Heart left ventricle (tissue), 16 donors: Measurements from ENCODE around the gene CDC42. TPM values are rescaled to one million over a fixed set of nuclear protein-coding genes. Genes with fewer than 3 reads are reported as not detected.

Experiments used
- ATAC-seq, 4 donors: fragments of 200-7000 bp; cut with Tn5 transposase; one replicate each; pipeline ENCODE4 v1.9.1; 2020 to 2022; ENCODE audit warnings: moderate library complexity in 4 of 4, mild to moderate bottlenecking in 3 of 4, moderate number of reproducible peaks in 1 of 4
- DNase-seq, 5 donors: peaks; one replicate each; pipeline ENCODE4 v3.0.0-alpha.2; 2020
- H3K27ac ChIP-seq, 12 donors: fragments of 200-600 bp; sonication (generic) in 4 of 12; one replicate each; pipeline versions ENCODE4 v1.5.0 to v1.8.0; 2016 to 2022; ENCODE audit warnings: mild to moderate bottlenecking in 2 of 12
- H3K27me3 ChIP-seq, 9 donors: fragments of 200-600 bp; sonication (generic) in 2 of 9; one replicate each; pipeline versions ENCODE4 v1.5.1 to v1.8.0; 2016 to 2022; ENCODE audit warnings: mild to moderate bottlenecking in 3 of 9
- H3K36me3 ChIP-seq, 9 donors: fragments of 200-600 bp; sonication (generic) in 2 of 9; one replicate each; pipeline versions ENCODE4 v1.5.0 to v1.8.0; 2018 to 2022; ENCODE audit warnings: mild to moderate bottlenecking in 2 of 9
- H3K4me1 ChIP-seq, 12 donors: fragments of 200-600 bp; sonication (generic) in 4 of 12; one replicate each; pipeline versions ENCODE4 v1.5.0 to v1.8.0; 2016 to 2022; ENCODE audit warnings: mild to moderate bottlenecking in 3 of 12
- H3K4me3 ChIP-seq, 12 donors: fragments of 200-600 bp; sonication (generic) in 4 of 12; one replicate each; pipeline versions ENCODE4 v1.5.0 to v1.8.0; 2017 to 2022; ENCODE audit warnings: mild to moderate bottlenecking in 9 of 12, moderate library complexity in 4 of 12
- H3K9me3 ChIP-seq, 12 donors: fragments of 200-600 bp; sonication (generic) in 4 of 12; one replicate each; pipeline versions ENCODE4 v1.5.0 to v1.8.0; 2016 to 2022; ENCODE audit warnings: mild to moderate bottlenecking in 1 of 12
- POLR2A ChIP-seq, 2 donors: fragments of 450-650 bp; IDR thresholded peaks; one replicate each; pipeline ENCODE4 v1.6.1; 2017; ENCODE audit warnings: antibody characterized with exemption in 2 of 2, mild to moderate bottlenecking in 2 of 2, moderate library complexity in 2 of 2
- WGBS, 4 donors: extraction: QIAGEN DNeasy Blood & Tissue Kit in 2 of 4; methylation state at CpG; one replicate each; pipeline versions ENCODE4 v1.1.5 to v1.1.7; 2013 to 2018; 5-methylcytosine and 5-hydroxymethylcytosine counted together
- intact Hi-C, 10 donors: fragments of 100-400 bp; cut with DNase I; formaldehyde crosslinking; loops; one replicate each; pipeline versions ENCODE4 v1.11.1 to v1.14.2; 2022
- polyA plus RNA-seq, 2 donors: library from polyadenylated mRNA; stranded (reverse); fragments of 200-250 nt; gene quantifications; one replicate each; pipeline ENCODE4 v1.2.3, GENCODE V29; 2013
- total RNA-seq, 9 donors: library from RNA; depleted of rRNA in 2 of 9; stranded (reverse); fragments of >200 nt in 2 of 9; fragmentation: NEBNext Ultra II Directional in 3 of 9; extraction: Animal tissue kit (Norgen Biotek cat#: 25700) in 3 of 9; gene quantifications; one replicate each; pipeline versions ENCODE4 v1.1.0 to v1.2.4, GENCODE V29; 2016 to 2023
- TF ChIP-seq, protein P1 (sequence below), 12 donors: fragments of 200-600 bp; sonication (generic) in 4 of 12; IDR thresholded peaks; one replicate each; pipeline versions ENCODE4 v1.5.0 to v1.8.0; 2018 to 2022; ENCODE audit warnings: antibody characterized with exemption in 12 of 12, mild to moderate bottlenecking in 5 of 12
- donor health status: ischemic (EF 13 %, LVEDD 7.1; RV severe dilation, severe dysfunction).
- donor health status: healthy with polysubstance abuse.
- donor health status: DM: no; HTN: yes; CAD: no.
- donor health status: DM: no; HTN: no; CAD: no.
- donor health status: ischemic (EF 25% LVEDD 6.9; RV normal size, moderate dysfunction).
- donor health status: ischemic (EF 25% LVEDD 5.7; RV mildly dilated, moderate dysfunction).
- donor health status: healthy.
- donor health status: DM: yes; HTN: yes; CAD: no.
- donor health status: ischemic (EF 35%, LVEDD 5.7; RV mildly dilated, moderate dysfunction).
- donor health status: nonischemic (EF 11% LVEDD 7.7; RV severe dilation, severe dysfunction).
- donor health status: DM: yes; HTN: yes; CAD: no.
- donor health status: PGD.
- donor health status: ischemic (EF 29% LVEDD 5.4; RV normal size, mild dysfunction).
- donor health status: nonischemic (EF 23%, LVEDD 6.1; RV moderate dilation, normal function).

Gene CDC42
- total and polyA plus RNA-seq, 11 donors = 74.3 to 260 (median 184) TPM

DNA sequence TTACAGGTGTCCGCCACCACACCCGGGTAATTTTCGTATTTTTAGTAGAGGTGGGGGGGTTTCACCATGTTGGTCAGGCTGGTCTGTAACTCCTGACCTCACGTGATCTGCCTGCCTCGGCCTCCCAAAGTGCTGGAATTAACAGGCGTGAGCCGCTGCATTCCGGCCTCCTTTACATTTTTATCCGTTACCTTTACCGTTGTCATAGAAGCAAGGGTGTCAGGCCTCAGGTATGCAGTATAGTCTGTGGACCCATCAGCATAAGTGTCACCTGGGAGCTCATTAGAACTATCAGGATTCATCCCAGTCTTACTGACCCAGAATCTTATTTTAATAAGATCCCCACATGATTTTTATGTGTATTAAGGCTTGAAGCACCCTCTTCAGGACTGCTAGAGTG, 5.4 kb downstream of the CDC42 start:
- Histone ChIP-seq H3K27ac (no peak overlapping the region), H3K4me1 (peaks cover 17 to 91% (median 74%) of the 10 kb centered on the region in 12 donors), H3K27me3 (no peaks in the 10 kb centered on the region), H3K36me3 (peaks cover 0 to 42% (median 0%) of the 10 kb centered on the region in 9 donors), H3K9me3 (no peaks in the 10 kb centered on the region), H3K4me3 (no peak overlapping the region)
- ATAC-seq (no peak), DNase-seq (no peak)
- intact Hi-C loops = no loop called here
- TF ChIP-seq, protein P1, sequence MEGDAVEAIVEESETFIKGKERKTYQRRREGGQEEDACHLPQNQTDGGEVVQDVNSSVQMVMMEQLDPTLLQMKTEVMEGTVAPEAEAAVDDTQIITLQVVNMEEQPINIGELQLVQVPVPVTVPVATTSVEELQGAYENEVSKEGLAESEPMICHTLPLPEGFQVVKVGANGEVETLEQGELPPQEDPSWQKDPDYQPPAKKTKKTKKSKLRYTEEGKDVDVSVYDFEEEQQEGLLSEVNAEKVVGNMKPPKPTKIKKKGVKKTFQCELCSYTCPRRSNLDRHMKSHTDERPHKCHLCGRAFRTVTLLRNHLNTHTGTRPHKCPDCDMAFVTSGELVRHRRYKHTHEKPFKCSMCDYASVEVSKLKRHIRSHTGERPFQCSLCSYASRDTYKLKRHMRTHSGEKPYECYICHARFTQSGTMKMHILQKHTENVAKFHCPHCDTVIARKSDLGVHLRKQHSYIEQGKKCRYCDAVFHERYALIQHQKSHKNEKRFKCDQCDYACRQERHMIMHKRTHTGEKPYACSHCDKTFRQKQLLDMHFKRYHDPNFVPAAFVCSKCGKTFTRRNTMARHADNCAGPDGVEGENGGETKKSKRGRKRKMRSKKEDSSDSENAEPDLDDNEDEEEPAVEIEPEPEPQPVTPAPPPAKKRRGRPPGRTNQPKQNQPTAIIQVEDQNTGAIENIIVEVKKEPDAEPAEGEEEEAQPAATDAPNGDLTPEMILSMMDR (IDR thresholded peaks at IDR 0.05) = no peak
- no peak for TF ChIP-seq POLR2A (IDR thresholded peaks at IDR 0.05)
- WGBS, 4 donors = 85 to 93% (median 89%) methylated on average over 10 of the region's 10 CpGs

DNA sequence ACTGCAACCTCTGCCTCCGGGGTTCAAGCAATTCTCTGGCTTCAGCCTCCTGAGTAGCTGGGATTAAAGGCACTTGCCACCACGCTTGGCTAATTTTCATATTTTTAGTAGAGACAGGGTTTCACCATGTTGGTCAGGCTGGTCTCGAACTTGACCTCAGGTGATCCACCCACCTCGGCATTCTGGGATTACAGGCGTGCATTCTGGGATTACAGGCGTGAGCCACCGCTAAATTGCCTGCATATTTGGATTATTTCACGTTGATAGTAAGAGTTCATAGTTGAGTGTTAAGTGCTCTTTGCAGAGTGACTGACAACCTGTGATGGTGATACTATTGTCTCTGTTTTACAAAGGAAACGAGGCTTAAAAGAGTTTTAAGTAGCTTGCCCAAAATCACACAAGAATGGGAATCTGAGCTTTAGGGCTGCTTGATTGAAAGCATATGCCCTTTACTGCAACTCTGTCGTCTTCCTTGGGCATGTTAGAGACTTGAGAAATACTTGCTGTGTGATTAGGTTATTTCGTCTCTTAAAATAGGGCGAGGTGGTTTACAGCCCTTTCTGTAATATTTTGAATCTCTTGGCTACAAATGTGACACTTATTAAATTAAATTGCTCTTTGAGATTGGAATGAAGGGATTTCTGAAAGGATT, 12.4 kb downstream of the CDC42 start:
- Histone ChIP-seq H3K4me3 (no peak overlapping the region), H3K27me3 (no peaks in the 10 kb centered on the region), H3K9me3 (no peaks in the 10 kb centered on the region), H3K4me1 (peaks cover 21 to 100% (median 78%) of the 10 kb centered on the region in 12 donors), H3K36me3 (peaks cover 0 to 39% (median 9%) of the 10 kb centered on the region in 9 donors), H3K27ac (no peak overlapping the region)
- 75 to 81% (median 79%) methylated on average over 11 to 12 of the region's 12 CpGs for WGBS, 4 donors
- ATAC-seq = no peak
- DNase-seq = no peak
- intact Hi-C loops = no loop called here
- TF ChIP-seq, protein P1 (IDR thresholded peaks at IDR 0.05) = no peak
- no peak for TF ChIP-seq POLR2A (IDR thresholded peaks at IDR 0.05)

DNA sequence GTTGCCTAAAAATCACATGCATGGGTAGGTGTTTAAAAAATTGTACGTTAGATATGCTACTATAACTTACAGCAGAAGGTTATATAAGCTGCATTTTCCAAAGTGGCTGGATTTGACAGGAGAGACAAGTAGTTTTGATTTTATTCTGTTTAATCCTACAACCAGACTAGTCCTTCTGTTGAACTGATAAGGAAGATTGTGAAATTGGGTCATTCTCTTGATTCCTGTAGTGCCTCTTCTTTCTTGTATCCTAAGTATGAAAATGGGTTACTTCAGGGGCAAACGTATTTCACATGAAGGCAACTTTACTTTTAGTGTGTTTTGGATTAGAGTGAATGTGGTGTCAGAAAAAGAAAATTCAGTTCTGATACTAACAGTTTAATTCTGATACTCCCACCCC, 19.0 kb downstream of the CDC42 start:
- intact Hi-C loops = no loop called here
- H3K27ac ChIP-seq = no peak overlapping the region
- ATAC-seq (no peak), DNase-seq (no peak)
- TF ChIP-seq, protein P1 (IDR thresholded peaks at IDR 0.05) = no peak
- TF ChIP-seq POLR2A (IDR thresholded peaks at IDR 0.05) = no peak
- H3K27me3 ChIP-seq = no peaks in the 10 kb centered on the region
- WGBS, 4 donors = 71 to 84% (median 77%) methylated on average over 2 of the region's 2 CpGs
- H3K4me3 ChIP-seq = no peak overlapping the region
- peaks cover 0 to 43% (median 4%) of the 10 kb centered on the region in 9 donors for H3K36me3 ChIP-seq
- peaks cover 0 to 4% (median 0%) of the 10 kb centered on the region in 12 donors for H3K9me3 ChIP-seq
- H3K4me1 ChIP-seq = peaks cover 15 to 98% (median 78%) of the 10 kb centered on the region in 12 donors

DNA sequence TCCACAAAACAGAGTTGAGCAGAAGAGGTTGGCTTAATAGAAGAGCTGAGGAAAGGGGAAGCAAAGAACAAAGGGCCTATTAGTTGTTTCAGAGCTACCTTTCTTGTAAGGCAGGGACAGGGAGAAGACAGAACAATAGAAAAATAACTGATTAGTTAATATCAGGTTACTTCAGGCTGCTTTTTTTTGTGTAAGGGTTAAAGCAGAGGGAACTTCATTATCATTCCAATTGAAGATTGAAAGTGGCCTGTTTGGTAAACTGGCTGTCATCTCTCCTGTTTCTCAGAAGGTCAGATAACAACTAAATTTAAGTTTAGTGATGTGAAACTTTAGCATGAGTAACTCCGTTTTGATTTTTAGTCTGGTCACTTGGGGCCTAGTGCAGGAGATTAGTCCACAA, 22.3 kb downstream of the CDC42 start:
- H3K27ac ChIP-seq = peak overlapping the region in 1 of 12 donors; percentile 63
- H3K27me3 ChIP-seq = no peaks in the 10 kb centered on the region
- DNase-seq (no peak), ATAC-seq (no peak)
- H3K4me3 ChIP-seq = no peak overlapping the region
- H3K9me3 ChIP-seq = peaks cover 0 to 4% (median 0%) of the 10 kb centered on the region in 12 donors
- WGBS, 4 donors = 0 to 15% (median 4%) methylated on average over 1 of the region's 1 CpG
- no peak for TF ChIP-seq POLR2A (IDR thresholded peaks at IDR 0.05)
- TF ChIP-seq, protein P1 (IDR thresholded peaks at IDR 0.05) = no peak
- peaks cover 17 to 91% (median 74%) of the 10 kb centered on the region in 12 donors for H3K4me1 ChIP-seq
- H3K36me3 ChIP-seq = peaks cover 0 to 59% (median 17%) of the 10 kb centered on the region in 9 donors
- intact Hi-C loops = no loop called here
